Mesendoderm (in vitro differentiated cells): ENCODE results near the gene ZNF385D.

Experiments used
- DNase-seq: peaks from one replicate; pipeline ENCODE4 v3.0.0; 2013
- H2AK5ac ChIP-seq: 2 replicates; pipeline ENCODE4 v1.6.1; 2013; ENCODE audit warnings: low read length, inconsistent platforms
- H2BK120ac ChIP-seq: 2 replicates; pipeline ENCODE4 v1.6.1; 2013; ENCODE audit warnings: low read depth, mild to moderate bottlenecking, low read length, moderate library complexity, mixed read lengths
- H2BK15ac ChIP-seq: replicated peaks from 2 replicates; pipeline ENCODE4 v1.6.1; 2013; ENCODE audit warnings: low read depth, mild to moderate bottlenecking, moderate library complexity
- H2BK5ac ChIP-seq: 2 replicates; pipeline ENCODE4 v1.6.1; 2013; ENCODE audit warnings: low read length, inconsistent platforms
- H3K18ac ChIP-seq: 2 replicates; pipeline ENCODE4 v1.6.1; 2013; ENCODE audit warnings: mild to moderate bottlenecking, low read length, mixed read lengths
- H3K23ac ChIP-seq: one replicate; pipeline ENCODE4 v1.6.1; 2013; ENCODE audit warnings: low read length
- H3K27ac ChIP-seq: 2 replicates; pipeline ENCODE4 v1.5.1; 2013; ENCODE audit warnings: low read depth, mild to moderate bottlenecking, inconsistent platforms, low read length, moderate library complexity
- H3K27me3 ChIP-seq: 2 replicates; pipeline ENCODE4 v1.6.1; 2013; ENCODE audit warnings: low read length, control low read depth, mild to moderate bottlenecking, inconsistent platforms; ENCODE audit not compliant: insufficient read depth, poor library complexity
- H3K36me3 ChIP-seq: 2 replicates; pipeline ENCODE4 v1.6.1; 2013; ENCODE audit warnings: low read length, inconsistent platforms; ENCODE audit not compliant: control insufficient read depth, insufficient read depth
- H3K4ac ChIP-seq: one replicate; pipeline ENCODE4 v1.6.1; 2013; ENCODE audit warnings: low read depth, mild to moderate bottlenecking, low read length, moderate library complexity
- H3K4me1 ChIP-seq: 2 replicates; pipeline ENCODE4 v1.6.1; 2013; ENCODE audit warnings: low read depth, low read length, inconsistent platforms; ENCODE audit not compliant: control insufficient read depth
- H3K4me2 ChIP-seq: 2 replicates; pipeline ENCODE4 v1.6.1; 2013; ENCODE audit warnings: low read length
- H3K4me3 ChIP-seq: 2 replicates; pipeline ENCODE4 v1.5.1; 2013; ENCODE audit warnings: mild to moderate bottlenecking, low read length
- H3K56ac ChIP-seq: one replicate; pipeline ENCODE4 v1.6.1; 2013; ENCODE audit warnings: low read length
- H3K79me1 ChIP-seq: 2 replicates; pipeline ENCODE4 v1.6.1; 2013; ENCODE audit warnings: low read length, inconsistent platforms
- H3K79me2 ChIP-seq: 2 replicates; pipeline ENCODE4 v1.6.1; 2013; ENCODE audit warnings: mild to moderate bottlenecking, low read length; ENCODE audit not compliant: control insufficient read depth, insufficient read depth
- H3K9ac ChIP-seq: 2 replicates; pipeline ENCODE4 v1.6.1; 2013; ENCODE audit warnings: low read length, inconsistent platforms
- H4K5ac ChIP-seq: one replicate; pipeline ENCODE4 v1.6.1; 2013; ENCODE audit warnings: low read length
- H4K8ac ChIP-seq: one replicate; pipeline ENCODE4 v1.6.1; 2013; ENCODE audit warnings: low read depth, mild to moderate bottlenecking, control low read depth, low read length, moderate library complexity
- WGBS: extraction: QIAGEN DNeasy Blood & Tissue Kit; methylation state at CpG from one replicate; pipeline ENCODE4 v1.1.7; 2013; ENCODE audit warnings: low lambda C conversion rate, missing lambda C conversion rate; ENCODE audit not compliant: insufficient coverage; ENCODE audit errors: extremely low coverage; 5-methylcytosine and 5-hydroxymethylcytosine counted together

ZNF385D gene

GRCh38 chr3:21668012-21668411, 83.0 kb downstream of the ZNF385D start:
- Histone ChIP-seq H2BK120ac (no peak overlapping the region), H2AK5ac (no peak overlapping the region), H3K56ac (no peak overlapping the region), H3K4me3 (no peak overlapping the region), H3K23ac (no peak overlapping the region), H3K27me3 (no peaks in the 10 kb centered on the region), H3K79me1 (no peaks in the 10 kb centered on the region), H3K9ac (no peak overlapping the region), H3K4ac (no peak overlapping the region), H3K27ac (no peak overlapping the region), H3K36me3 (no peaks in the 10 kb centered on the region), H2BK15ac (no peak overlapping the region), H3K4me1 (peaks cover 6% of the 10 kb centered on the region), H2BK5ac (no peak overlapping the region), H4K8ac (no peak overlapping the region), H3K79me2 (no peaks in the 10 kb centered on the region), H3K18ac (no peak overlapping the region), H4K5ac (no peak overlapping the region), H3K4me2 (no peak overlapping the region)
- no CpG with 5 or more reads among the region's 1 CpG for WGBS
- peak; percentile 57 for DNase-seq

GRCh38 chr3:21665444-21666100, 85.4 kb downstream of the ZNF385D start:
- Histone ChIP-seq H3K79me2 (no peaks in the 10 kb centered on the region), H3K4me3 (no peak overlapping the region), H2AK5ac (no peak overlapping the region), H2BK15ac (no peak overlapping the region), H3K36me3 (no peaks in the 10 kb centered on the region), H4K5ac (no peak overlapping the region), H3K4me2 (no peak overlapping the region), H3K18ac (no peak overlapping the region), H3K79me1 (no peaks in the 10 kb centered on the region), H3K4ac (no peak overlapping the region), H3K27ac (no peak overlapping the region), H2BK120ac (no peak overlapping the region), H3K56ac (no peak overlapping the region), H2BK5ac (no peak overlapping the region), H3K4me1 (peaks cover 4% of the 10 kb centered on the region), H3K23ac (no peak overlapping the region), H3K27me3 (no peaks in the 10 kb centered on the region), H4K8ac (no peak overlapping the region), H3K9ac (no peak overlapping the region)
- WGBS: no CpG with 5 or more reads among the region's 6 CpGs
- peak; percentile 74 for DNase-seq

GRCh38 chr3:21664996-21665395, 86.0 kb downstream of the ZNF385D start:
- Histone ChIP-seq H3K56ac (no peak overlapping the region), H3K27ac (no peak overlapping the region), H3K9ac (no peak overlapping the region), H3K79me2 (no peaks in the 10 kb centered on the region), H2BK120ac (no peak overlapping the region), H3K4me1 (peaks cover 4% of the 10 kb centered on the region), H3K4ac (no peak overlapping the region), H2BK15ac (no peak overlapping the region), H3K4me2 (no peak overlapping the region), H3K4me3 (no peak overlapping the region), H2AK5ac (no peak overlapping the region), H3K79me1 (no peaks in the 10 kb centered on the region), H3K23ac (no peak overlapping the region), H4K5ac (no peak overlapping the region), H2BK5ac (no peak overlapping the region), H3K18ac (no peak overlapping the region), H4K8ac (no peak overlapping the region), H3K36me3 (no peaks in the 10 kb centered on the region), H3K27me3 (no peaks in the 10 kb centered on the region)
- no CpG with 5 or more reads among the region's 3 CpGs for WGBS
- no peak for DNase-seq

- Histone ChIP-seq H3K27ac (no peak overlapping the region), H3K27me3 (no peaks in the 10 kb centered on the region), H3K56ac (no peak overlapping the region), H3K4me3 (no peak overlapping the region), H3K4me2 (no peak overlapping the region), H2BK120ac (no peak overlapping the region), H3K4ac (no peak overlapping the region), H2AK5ac (no peak overlapping the region), H3K4me1 (peaks cover 4% of the 10 kb centered on the region), H3K79me1 (no peaks in the 10 kb centered on the region), H4K5ac (no peak overlapping the region), H2BK5ac (no peak overlapping the region), H3K18ac (no peak overlapping the region), H3K36me3 (no peaks in the 10 kb centered on the region), H3K9ac (no peak overlapping the region), H4K8ac (no peak overlapping the region), H2BK15ac (no peak overlapping the region), H3K23ac (no peak overlapping the region), H3K79me2 (no peaks in the 10 kb centered on the region)
- no peak for DNase-seq
- WGBS: no CpG with 5 or more reads among the region's 2 CpGs
Observed at GRCh38 chr3:21662403-21662802, 88.6 kb downstream of the ZNF385D start.

GRCh38 chr3:21654662-21655061, 96.3 kb downstream of the ZNF385D start:
- H2BK15ac ChIP-seq: no peak overlapping the region
- H3K79me2 ChIP-seq: no peaks in the 10 kb centered on the region
- H3K79me1 ChIP-seq: no peaks in the 10 kb centered on the region
- H3K18ac ChIP-seq: no peak overlapping the region
- H3K36me3 ChIP-seq: no peaks in the 10 kb centered on the region
- H2BK5ac ChIP-seq: no peak overlapping the region
- no peak overlapping the region for H4K8ac ChIP-seq
- H3K4ac ChIP-seq: no peak overlapping the region
- no peak overlapping the region for H4K5ac ChIP-seq
- no peak overlapping the region for H3K9ac ChIP-seq
- no peaks in the 10 kb centered on the region for H3K27me3 ChIP-seq
- H3K4me1 ChIP-seq: no peaks in the 10 kb centered on the region
- no peak overlapping the region for H3K23ac ChIP-seq
- WGBS: no CpG with 5 or more reads among the region's 1 CpG
- no peak overlapping the region for H3K56ac ChIP-seq
- no peak overlapping the region for H3K4me3 ChIP-seq
- no peak overlapping the region for H3K27ac ChIP-seq
- no peak overlapping the region for H2BK120ac ChIP-seq
- no peak overlapping the region for H2AK5ac ChIP-seq
- DNase-seq: no peak
- no peak overlapping the region for H3K4me2 ChIP-seq

- H3K56ac ChIP-seq: no peak overlapping the region
- no peak overlapping the region for H4K8ac ChIP-seq
- no peak overlapping the region for H2BK15ac ChIP-seq
- H3K18ac ChIP-seq: no peak overlapping the region
- no peaks in the 10 kb centered on the region for H3K27me3 ChIP-seq
- DNase-seq: no peak
- H2BK5ac ChIP-seq: no peak overlapping the region
- no peaks in the 10 kb centered on the region for H3K4me1 ChIP-seq
- H3K36me3 ChIP-seq: no peaks in the 10 kb centered on the region
- H3K9ac ChIP-seq: no peak overlapping the region
- WGBS: no CpG with 5 or more reads among the region's 5 CpGs
- no peak overlapping the region for H3K4me3 ChIP-seq
- H3K23ac ChIP-seq: no peak overlapping the region
- no peak overlapping the region for H2BK120ac ChIP-seq
- no peak overlapping the region for H3K4me2 ChIP-seq
- no peak overlapping the region for H3K4ac ChIP-seq
- no peak overlapping the region for H4K5ac ChIP-seq
- no peaks in the 10 kb centered on the region for H3K79me1 ChIP-seq
- no peak overlapping the region for H3K27ac ChIP-seq
- no peaks in the 10 kb centered on the region for H3K79me2 ChIP-seq
- no peak overlapping the region for H2AK5ac ChIP-seq
Observed at GRCh38 chr3:21654241-21654640, 96.8 kb downstream of the ZNF385D start.
